ENCODE data around the gene SAMMSON.

Gene SAMMSON

DNA sequence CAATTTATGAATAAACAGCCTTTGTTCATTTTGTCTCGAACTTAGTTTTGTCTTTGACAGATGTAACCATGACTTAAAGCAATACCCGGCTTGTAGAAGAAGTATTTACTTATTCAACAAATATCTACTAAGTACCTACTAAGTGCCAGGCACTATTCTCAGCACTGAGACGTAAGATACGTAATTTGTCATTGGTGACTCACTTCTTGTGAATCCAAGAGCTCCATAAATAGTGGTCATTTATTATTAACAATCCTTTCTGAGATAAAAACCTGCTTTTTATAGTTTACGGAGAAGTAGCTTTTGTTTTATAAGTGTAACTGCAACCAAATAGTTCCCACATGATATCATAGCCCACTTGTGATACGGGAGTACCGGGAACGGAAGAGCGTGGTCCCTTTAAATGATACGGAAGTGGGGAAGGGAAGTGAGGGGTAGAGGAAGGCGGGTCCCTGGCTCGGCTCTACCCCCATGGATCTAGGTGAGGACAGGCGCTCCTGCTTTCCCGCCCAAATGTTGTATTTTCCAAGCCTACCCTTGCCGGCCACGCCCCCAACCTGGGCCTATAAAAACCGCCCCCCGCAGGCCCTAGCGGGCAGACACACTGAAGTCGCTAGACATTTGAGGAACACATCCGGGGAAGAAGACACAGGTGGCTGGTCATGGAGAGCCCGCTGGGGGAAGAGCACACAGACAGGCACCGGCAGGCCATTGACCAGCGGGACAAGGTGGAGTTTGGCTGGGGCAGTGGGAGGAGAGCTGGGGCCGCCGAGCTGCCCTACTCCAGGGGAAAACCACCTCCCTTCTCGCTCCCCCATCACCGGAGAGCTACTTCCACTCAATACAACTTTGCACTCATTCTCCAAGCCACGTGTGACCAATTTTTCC is at the start of gene SAMMSON:
Gene SAMMSON, plus strand, starts transcription at position 594 of the 888 bp plus-strand sequence.
- no peak for DNase-seq

DNA sequence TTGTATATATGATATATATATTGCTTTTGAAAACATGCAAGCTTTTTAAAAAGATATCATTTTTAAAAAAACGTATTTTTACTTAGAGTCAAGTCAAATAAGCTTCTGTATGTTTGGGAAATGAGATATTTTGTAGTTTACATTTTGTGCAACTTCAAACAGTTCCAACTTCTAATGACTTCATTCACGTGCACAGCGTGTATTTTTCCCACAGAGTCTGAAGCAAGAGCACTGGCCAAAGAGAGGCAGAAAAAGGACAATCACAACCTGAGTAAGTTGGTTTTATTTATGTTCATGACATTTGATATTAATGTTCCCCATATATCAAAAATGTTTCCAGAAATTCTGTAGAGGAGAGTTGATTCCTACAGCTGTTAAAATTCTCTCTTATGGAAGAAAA is 47.9 kb upstream of the SAMMSON start:
- no peak for DNase-seq

DNA sequence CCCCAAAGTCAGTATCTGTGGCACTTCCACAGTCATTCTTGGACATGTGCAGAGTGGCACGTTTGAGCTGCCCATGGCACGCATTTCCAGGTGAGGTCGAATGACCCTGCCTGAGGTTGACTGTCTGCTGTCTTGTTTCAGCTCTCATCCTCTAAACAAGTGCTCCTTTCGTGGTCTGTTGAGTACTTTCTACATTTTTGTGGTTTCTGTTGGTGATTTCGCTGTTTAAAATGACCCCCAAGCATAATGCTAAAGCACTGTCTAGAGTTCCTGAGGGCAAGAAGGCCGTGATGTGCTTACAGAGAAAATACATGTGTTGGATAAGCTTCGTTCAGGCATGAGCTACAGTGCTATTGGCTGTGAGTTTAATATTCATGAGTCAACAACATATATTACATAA is 40.0 kb upstream of the SAMMSON start:
- no peak for DNase-seq

DNA sequence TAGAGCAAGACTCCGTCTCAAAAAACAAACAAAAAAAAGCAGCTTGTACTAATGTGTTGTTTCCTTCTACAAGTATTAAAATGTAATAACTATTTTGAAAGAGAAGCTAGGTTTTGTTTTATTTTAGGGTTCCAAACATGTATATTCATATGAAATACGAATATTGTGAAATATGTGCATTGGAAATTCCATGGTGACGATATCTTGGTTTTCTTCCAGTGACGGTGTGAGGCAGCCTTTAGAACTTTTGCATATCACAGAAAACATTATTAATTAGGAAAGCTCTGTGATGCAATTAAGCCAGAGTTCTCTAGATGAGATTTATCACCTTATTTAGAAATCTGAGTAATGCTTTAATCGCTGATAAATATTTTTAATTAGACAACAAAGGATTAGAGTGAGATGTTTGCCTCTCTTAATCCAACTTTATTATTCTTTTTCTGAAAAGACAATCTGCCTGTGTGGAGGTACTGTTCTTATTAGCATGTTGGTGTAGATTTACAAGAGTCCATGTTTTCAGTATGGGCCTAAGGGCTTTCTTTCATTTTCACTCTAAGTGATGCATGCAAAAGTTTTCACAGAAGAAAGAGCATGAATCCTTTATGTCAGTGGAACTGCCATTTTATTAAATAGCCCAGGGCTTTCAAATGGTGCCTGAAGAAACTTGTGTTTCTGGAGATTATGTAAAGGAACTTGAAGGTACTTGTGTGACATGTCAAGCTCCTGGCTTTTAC is 37.7 kb upstream of the SAMMSON start:
- no peak for DNase-seq

GRCh38 chr3:69963643-69964042 is 35.9 kb upstream of the SAMMSON start:
- DNase-seq: no peak

GRCh38 chr3:69967156-69967555 is 32.4 kb upstream of the SAMMSON start:
- DNase-seq: no peak

- no peak for DNase-seq
Measured at GRCh38 chr3:69970827-69971226, 28.7 kb upstream of the SAMMSON start.

DNA sequence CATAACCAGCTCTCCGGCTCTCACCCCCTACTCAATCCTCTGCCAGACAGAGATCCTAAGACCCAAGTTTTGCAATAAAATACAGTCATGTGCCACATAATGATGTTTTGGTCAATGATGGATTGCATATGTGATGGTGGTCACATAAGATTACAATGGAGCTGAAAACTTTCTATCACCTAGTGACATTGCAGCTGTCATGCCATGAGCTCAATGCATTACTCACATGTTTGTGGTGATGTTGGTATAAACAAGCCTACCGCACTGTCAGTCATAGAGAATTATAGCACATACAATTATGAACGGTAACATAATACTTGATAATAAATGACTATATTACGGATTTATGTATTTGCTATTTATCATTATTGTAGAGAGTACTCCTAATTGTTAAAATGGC is 26.9 kb upstream of the SAMMSON start:
- no peak for DNase-seq

DNA sequence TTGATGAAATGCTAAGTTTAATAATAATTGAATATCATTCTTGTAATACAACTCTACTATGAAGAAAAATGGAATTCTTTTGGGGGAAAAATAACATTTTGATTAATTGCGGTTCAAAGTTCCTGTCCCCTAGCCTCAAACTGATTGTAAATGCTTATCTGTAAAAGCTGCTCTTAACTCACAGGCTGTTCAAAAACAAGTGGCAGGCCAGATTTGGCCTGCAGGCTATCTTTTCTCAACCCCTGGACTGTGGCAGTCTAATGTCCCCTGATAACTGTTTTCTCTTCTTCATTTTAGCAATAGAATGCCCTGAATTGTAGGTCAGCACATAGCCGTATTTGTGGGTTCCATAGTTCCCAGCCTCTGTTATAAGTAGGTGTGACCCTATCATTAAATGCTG is 23.5 kb upstream of the SAMMSON start:
- no peak for DNase-seq

GRCh38 chr3:69983546-69984265 is 15.8 kb upstream of the SAMMSON start:
- DNase-seq: no peak

DNA sequence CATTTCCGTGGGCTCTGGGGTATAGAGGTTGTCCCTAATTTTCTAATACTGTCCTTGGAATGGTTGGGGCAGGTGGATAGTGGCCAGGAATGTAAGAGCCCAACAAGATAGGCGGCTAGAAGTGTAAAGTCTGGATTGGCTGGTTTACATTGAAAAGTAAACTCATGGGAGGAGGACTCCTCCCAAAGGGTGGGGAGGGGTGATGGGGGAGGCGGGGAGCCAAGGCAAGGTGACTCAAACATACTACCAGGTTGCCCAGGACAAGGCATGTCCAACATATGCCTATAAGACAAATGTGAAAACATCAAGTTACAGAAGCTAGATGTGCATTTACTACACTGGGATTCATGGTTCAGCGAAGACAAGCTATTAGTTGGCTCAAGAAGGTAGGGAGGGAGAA is 14.3 kb upstream of the SAMMSON start:
- no peak for DNase-seq

GRCh38 chr3:69986419-69986818 is 13.1 kb upstream of the SAMMSON start:
- DNase-seq: no peak

- no peak for DNase-seq
Measured at GRCh38 chr3:69987833-69988232, 11.7 kb upstream of the SAMMSON start.

GRCh38 chr3:69993757-69994156 is 5.8 kb upstream of the SAMMSON start:
- no peak for DNase-seq

- no peak for DNase-seq
Measured at GRCh38 chr3:69994919-69995318, 4.6 kb upstream of the SAMMSON start.

DNA sequence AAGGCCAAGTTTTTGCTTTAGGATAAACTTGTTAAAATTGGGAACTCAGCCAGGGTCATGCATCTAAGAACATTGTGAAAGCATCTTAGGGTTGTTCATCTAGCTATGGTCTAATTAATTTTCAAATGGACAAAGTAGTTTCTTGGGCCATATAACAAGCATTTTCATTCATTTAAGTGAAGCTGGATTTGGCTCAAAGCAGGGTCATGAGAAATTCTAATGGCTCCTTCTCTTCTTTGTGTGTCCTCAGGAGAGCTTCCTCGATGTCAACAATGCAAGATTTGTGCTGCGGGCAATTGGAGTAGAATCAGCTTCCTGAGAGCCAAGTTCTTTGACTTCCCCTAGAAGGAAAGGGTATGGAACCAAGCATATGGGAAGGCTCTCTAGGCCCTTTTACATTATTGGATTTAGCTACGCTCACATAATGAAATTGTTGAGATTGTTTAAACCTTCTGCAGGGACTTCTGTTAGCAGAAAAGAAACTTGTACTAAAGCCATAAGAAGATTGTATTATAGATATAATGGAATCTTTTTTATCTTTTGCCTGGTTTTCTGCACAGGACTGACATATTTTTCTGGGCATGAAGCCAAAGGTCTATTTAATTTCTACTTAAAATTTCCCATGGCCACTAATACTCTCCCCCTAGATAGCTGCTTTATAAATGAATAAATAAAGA is 1.8 kb upstream of the SAMMSON start:
- no peak for DNase-seq

DNA sequence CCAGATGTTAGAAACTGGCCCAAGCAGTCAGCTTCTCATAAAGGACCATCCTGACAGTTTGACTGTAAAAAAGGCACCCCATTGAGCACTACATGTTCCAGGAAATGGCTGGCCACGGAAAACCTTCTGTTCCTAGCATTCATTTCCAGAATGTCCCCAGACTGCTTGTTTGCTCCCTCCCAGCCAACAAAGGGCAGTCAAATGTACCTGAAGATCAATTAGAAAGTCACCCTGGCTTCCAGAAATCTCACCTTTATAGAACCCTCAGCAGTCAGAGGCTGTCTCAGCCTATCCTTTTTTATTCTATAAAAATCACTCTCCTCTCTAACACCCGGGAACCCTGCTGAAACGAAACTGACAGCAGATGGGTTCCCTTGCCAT is 784 bp upstream of the SAMMSON start:
- no peak for DNase-seq

GRCh38 chr3:70000028-70000410 is 486 bp downstream of the SAMMSON start:
- DNase-seq: no peak

- DNase-seq: no peak
Measured at GRCh38 chr3:70000563-70001081, 1.1 kb downstream of the SAMMSON start.

- DNase-seq: no peak
Measured at GRCh38 chr3:70003119-70003518, 3.6 kb downstream of the SAMMSON start.

DNA sequence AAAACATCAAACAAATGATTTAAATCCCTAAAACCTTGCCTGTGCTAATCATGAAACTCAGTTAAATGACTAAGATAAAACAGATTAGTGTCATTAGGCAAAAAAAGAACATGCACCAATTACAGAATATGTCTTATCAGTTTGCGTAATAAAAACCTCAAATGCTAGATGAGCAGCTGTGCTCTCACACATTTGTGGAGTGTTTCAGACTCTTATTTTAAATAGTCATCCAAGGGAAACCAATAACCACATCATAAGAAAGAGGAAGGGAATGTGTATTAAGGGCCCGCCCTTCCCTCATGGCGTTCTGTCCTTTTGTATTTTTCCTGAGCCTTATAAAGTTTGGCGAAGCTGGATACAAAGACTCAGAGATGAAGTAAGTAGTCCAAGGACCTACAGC is 6.6 kb downstream of the SAMMSON start:
- DNase-seq: no peak

- no peak for DNase-seq
Measured at GRCh38 chr3:70010346-70010745, 10.8 kb downstream of the SAMMSON start.

DNA sequence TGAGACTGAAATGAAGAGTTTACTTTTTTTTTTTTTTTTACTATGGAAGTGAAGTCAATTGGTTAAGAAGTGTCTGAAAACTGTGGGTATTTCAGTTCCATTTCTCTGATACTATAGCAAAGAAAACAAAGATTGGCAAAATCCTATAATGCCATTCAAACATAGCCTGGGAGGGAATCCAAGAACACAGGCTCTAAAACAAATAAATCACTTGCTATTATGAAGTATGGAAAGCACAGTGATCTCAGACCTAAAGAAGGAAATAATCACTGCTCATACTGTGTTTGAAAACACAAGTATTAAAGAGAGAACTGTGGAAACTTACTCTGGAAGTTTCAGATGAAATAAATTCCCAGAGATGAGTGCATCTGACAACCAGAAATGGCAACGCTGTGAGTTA is 12.0 kb downstream of the SAMMSON start:
- no peak for DNase-seq

Measured in CD4-positive, alpha-beta T cell treated with Interleukin-21 for 1 hour (primary cell).